ENCODE results near the gene RNH1.

Gene RNH1

GRCh38 chr11:502288-503178 lies 4.5 kb downstream of the RNH1 start:
- WGBS (ENCODE audit: extremely low coverage, insufficient coverage, low lambda C conversion rate) = no CpG with 5 or more reads among the region's 10 CpGs
- H2BK5ac ChIP-seq (ENCODE audit: low read length) = no peak overlapping the region

GRCh38 chr11:501683-502287 lies 5.3 kb downstream of the RNH1 start:
- DNase-seq = no peak
- Histone ChIP-seq H3K4me1 (ENCODE audit: control insufficient read depth, low read depth, low read length) (no peaks in the 10 kb centered on the region), H2AK5ac (ENCODE audit: low read length) (no peak overlapping the region), H3K4me2 (ENCODE audit: low read length) (no peak overlapping the region), H3K79me1 (ENCODE audit: low read length) (peaks cover 8% of the 10 kb centered on the region), H3K56ac (ENCODE audit: low read length) (no peak overlapping the region), H4K5ac (ENCODE audit: low read length) (no peak overlapping the region), H4K8ac (ENCODE audit: low read depth, low read length) (no peak overlapping the region), H3K79me2 (ENCODE audit: control insufficient read depth, insufficient read depth, low read length) (peaks cover 13% of the 10 kb centered on the region), H2BK5ac (ENCODE audit: low read length) (no peak overlapping the region), H2BK120ac (ENCODE audit: low read depth, low read length) (no peak overlapping the region), H3K18ac (ENCODE audit: low read length) (no peak overlapping the region), H3K36me3 (ENCODE audit: control insufficient read depth, insufficient read depth, low read length) (peaks cover 21% of the 10 kb centered on the region), H3K27ac (ENCODE audit: low read depth, low read length) (no peak overlapping the region), H3K4me3 (ENCODE audit: low read length) (no peak overlapping the region), H3K23ac (ENCODE audit: low read length) (no peak overlapping the region), H3K4ac (ENCODE audit: low read depth, low read length) (no peak overlapping the region), H3K9ac (ENCODE audit: low read length) (no peak overlapping the region), H2BK15ac (replicated peaks; ENCODE audit: low read depth) (no peak overlapping the region), H3K27me3 (ENCODE audit: insufficient read depth, low read length, poor library complexity) (no peaks in the 10 kb centered on the region)
- WGBS (ENCODE audit: extremely low coverage, insufficient coverage, low lambda C conversion rate) = no CpG with 5 or more reads among the region's 19 CpGs

More at GRCh38 chr11:502288-503178, 4.5 kb downstream of the RNH1 start:
- no peak for DNase-seq
- no peak overlapping the region for H3K56ac ChIP-seq (ENCODE audit: low read length)
- H3K4me2 ChIP-seq (ENCODE audit: low read length) = no peak overlapping the region
- H2BK120ac ChIP-seq (ENCODE audit: low read depth, low read length) = no peak overlapping the region
- peaks cover 13% of the 10 kb centered on the region for H3K36me3 ChIP-seq (ENCODE audit: control insufficient read depth, insufficient read depth, low read length)
- no peak overlapping the region for H3K23ac ChIP-seq (ENCODE audit: low read length)
- H2AK5ac ChIP-seq (ENCODE audit: low read length) = no peak overlapping the region
- no peak overlapping the region for H4K5ac ChIP-seq (ENCODE audit: low read length)
- H3K79me1 ChIP-seq (ENCODE audit: low read length) = peaks cover 6% of the 10 kb centered on the region
- H2BK15ac ChIP-seq (replicated peaks; ENCODE audit: low read depth) = no peak overlapping the region
- no peaks in the 10 kb centered on the region for H3K4me1 ChIP-seq (ENCODE audit: control insufficient read depth, low read depth, low read length)
- H3K27me3 ChIP-seq (ENCODE audit: insufficient read depth, low read length, poor library complexity) = no peaks in the 10 kb centered on the region
- H3K27ac ChIP-seq (ENCODE audit: low read depth, low read length) = no peak overlapping the region
- no peak overlapping the region for H3K9ac ChIP-seq (ENCODE audit: low read length)
- H3K79me2 ChIP-seq (ENCODE audit: control insufficient read depth, insufficient read depth, low read length) = peaks cover 13% of the 10 kb centered on the region
- H3K18ac ChIP-seq (ENCODE audit: low read length) = no peak overlapping the region
- H3K4me3 ChIP-seq (ENCODE audit: low read length) = no peak overlapping the region
- no peak overlapping the region for H4K8ac ChIP-seq (ENCODE audit: low read depth, low read length)
- H3K4ac ChIP-seq (ENCODE audit: low read depth, low read length) = no peak overlapping the region

GRCh38 chr11:501001-501682 lies 5.9 kb downstream of the RNH1 start:
- Histone ChIP-seq H3K9ac (ENCODE audit: low read length) (no peak overlapping the region), H3K4ac (ENCODE audit: low read depth, low read length) (no peak overlapping the region), H2BK120ac (ENCODE audit: low read depth, low read length) (no peak overlapping the region), H2BK5ac (ENCODE audit: low read length) (no peak overlapping the region), H4K8ac (ENCODE audit: low read depth, low read length) (no peak overlapping the region), H3K27ac (ENCODE audit: low read depth, low read length) (no peak overlapping the region), H3K36me3 (ENCODE audit: control insufficient read depth, insufficient read depth, low read length) (peaks cover 21% of the 10 kb centered on the region), H3K56ac (ENCODE audit: low read length) (no peak overlapping the region), H3K79me2 (ENCODE audit: control insufficient read depth, insufficient read depth, low read length) (peaks cover 13% of the 10 kb centered on the region), H4K5ac (ENCODE audit: low read length) (no peak overlapping the region), H3K4me2 (ENCODE audit: low read length) (no peak overlapping the region), H3K23ac (ENCODE audit: low read length) (no peak overlapping the region), H3K4me3 (ENCODE audit: low read length) (no peak overlapping the region), H3K18ac (ENCODE audit: low read length) (no peak overlapping the region), H2BK15ac (replicated peaks; ENCODE audit: low read depth) (no peak overlapping the region), H3K27me3 (ENCODE audit: insufficient read depth, low read length, poor library complexity) (no peaks in the 10 kb centered on the region), H3K4me1 (ENCODE audit: control insufficient read depth, low read depth, low read length) (no peaks in the 10 kb centered on the region), H2AK5ac (ENCODE audit: low read length) (no peak overlapping the region), H3K79me1 (ENCODE audit: low read length) (peaks cover 8% of the 10 kb centered on the region)
- DNase-seq = no peak
- WGBS (ENCODE audit: extremely low coverage, insufficient coverage, low lambda C conversion rate) = no CpG with 5 or more reads among the region's 24 CpGs

- Histone ChIP-seq H4K8ac (ENCODE audit: low read depth, low read length) (no peak overlapping the region), H3K4me3 (ENCODE audit: low read length) (no peak overlapping the region), H4K5ac (ENCODE audit: low read length) (no peak overlapping the region), H2BK120ac (ENCODE audit: low read depth, low read length) (no peak overlapping the region), H3K56ac (ENCODE audit: low read length) (no peak overlapping the region), H3K79me1 (ENCODE audit: low read length) (peaks cover 4% of the 10 kb centered on the region), H3K23ac (ENCODE audit: low read length) (no peak overlapping the region), H3K27me3 (ENCODE audit: insufficient read depth, low read length, poor library complexity) (no peaks in the 10 kb centered on the region), H3K18ac (ENCODE audit: low read length) (no peak overlapping the region), H3K4me2 (ENCODE audit: low read length) (no peak overlapping the region), H3K4me1 (ENCODE audit: control insufficient read depth, low read depth, low read length) (no peaks in the 10 kb centered on the region), H2BK15ac (replicated peaks; ENCODE audit: low read depth) (no peak overlapping the region), H3K27ac (ENCODE audit: low read depth, low read length) (no peak overlapping the region), H3K4ac (ENCODE audit: low read depth, low read length) (no peak overlapping the region), H3K79me2 (ENCODE audit: control insufficient read depth, insufficient read depth, low read length) (peaks cover 3% of the 10 kb centered on the region), H3K9ac (ENCODE audit: low read length) (no peak overlapping the region), H3K36me3 (ENCODE audit: control insufficient read depth, insufficient read depth, low read length) (peaks cover 24% of the 10 kb centered on the region), H2BK5ac (ENCODE audit: low read length) (no peak overlapping the region), H2AK5ac (ENCODE audit: low read length) (no peak overlapping the region)
- no peak for DNase-seq
- WGBS (ENCODE audit: extremely low coverage, insufficient coverage, low lambda C conversion rate) = no CpG with 5 or more reads among the region's 24 CpGs
Observed at GRCh38 chr11:499201-500076, 7.6 kb downstream of the RNH1 start.

GRCh38 chr11:498297-499181 lies 8.5 kb downstream of the RNH1 start:
- H3K9ac ChIP-seq (ENCODE audit: low read length) = no peak overlapping the region
- no peak overlapping the region for H3K4me2 ChIP-seq (ENCODE audit: low read length)
- H3K18ac ChIP-seq (ENCODE audit: low read length) = no peak overlapping the region
- peaks cover 2% of the 10 kb centered on the region for H3K79me1 ChIP-seq (ENCODE audit: low read length)
- H3K4me3 ChIP-seq (ENCODE audit: low read length) = no peak overlapping the region
- WGBS (ENCODE audit: extremely low coverage, insufficient coverage, low lambda C conversion rate) = no CpG with 5 or more reads among the region's 39 CpGs
- H3K36me3 ChIP-seq (ENCODE audit: control insufficient read depth, insufficient read depth, low read length) = peaks cover 24% of the 10 kb centered on the region
- no peak for DNase-seq
- H3K27me3 ChIP-seq (ENCODE audit: insufficient read depth, low read length, poor library complexity) = no peaks in the 10 kb centered on the region
- no peak overlapping the region for H3K23ac ChIP-seq (ENCODE audit: low read length)
- H3K79me2 ChIP-seq (ENCODE audit: control insufficient read depth, insufficient read depth, low read length) = no peaks in the 10 kb centered on the region
- no peak overlapping the region for H4K5ac ChIP-seq (ENCODE audit: low read length)
- no peak overlapping the region for H4K8ac ChIP-seq (ENCODE audit: low read depth, low read length)
- H3K4me1 ChIP-seq (ENCODE audit: control insufficient read depth, low read depth, low read length) = no peaks in the 10 kb centered on the region
- H2AK5ac ChIP-seq (ENCODE audit: low read length) = no peak overlapping the region
- no peak overlapping the region for H2BK5ac ChIP-seq (ENCODE audit: low read length)
- H3K27ac ChIP-seq (ENCODE audit: low read depth, low read length) = no peak overlapping the region
- H3K56ac ChIP-seq (ENCODE audit: low read length) = no peak overlapping the region
- no peak overlapping the region for H2BK15ac ChIP-seq (replicated peaks; ENCODE audit: low read depth)
- H3K4ac ChIP-seq (ENCODE audit: low read depth, low read length) = no peak overlapping the region
- no peak overlapping the region for H2BK120ac ChIP-seq (ENCODE audit: low read depth, low read length)
